Progenitor cell of endocrine pancreas (in vitro differentiated cells): ENCODE data around the gene FSTL5. TPM values are rescaled to one million over a fixed set of nuclear protein-coding genes. Genes with fewer than 3 reads are reported as not detected.

Experiments used
- DNase-seq: peaks from one replicate; pipeline ENCODE4 v3.0.0; 2021; ENCODE audit warnings: low spot score; ENCODE audit not compliant: unreplicated experiment
- H3K27ac Mint-ChIP-seq: 2 replicates; pipeline ENCODE4 v1.8.0; 2021; ENCODE audit warnings: mild to moderate bottlenecking, moderate library complexity, mixed read lengths
- H3K27me3 Mint-ChIP-seq: 2 replicates; pipeline ENCODE4 v1.8.0; 2021; ENCODE audit warnings: mixed read lengths
- H3K36me3 Mint-ChIP-seq: 2 replicates; pipeline ENCODE4 v1.8.0; 2022; ENCODE audit warnings: mixed read lengths; ENCODE audit not compliant: insufficient read depth
- H3K4me1 Mint-ChIP-seq: 2 replicates; pipeline ENCODE4 v1.8.0; 2021; ENCODE audit warnings: low read depth, mixed read lengths
- H3K4me3 Mint-ChIP-seq: 2 replicates; pipeline ENCODE4 v1.8.0; 2021; ENCODE audit warnings: low read depth, mild to moderate bottlenecking, moderate library complexity, mixed read lengths
- H3K9me3 Mint-ChIP-seq: 2 replicates; pipeline ENCODE4 v1.8.0; 2021; ENCODE audit warnings: low read depth, mixed read lengths
- total RNA-seq: library from RNA; stranded (reverse); gene quantifications from 2 replicates; pipeline ENCODE4 v1.2.1, GENCODE V29; 2021
- TF ChIP-seq, protein P1 (sequence below): fragments of 200-600 bp; sonication (generic); IDR thresholded peaks from one replicate; pipeline ENCODE4 v1.5.0; 2021; ENCODE audit warnings: antibody characterized with exemption, mild to moderate bottlenecking; ENCODE audit not compliant: unreplicated experiment

The FSTL5 gene
- total RNA-seq, 1 donor from 2014 or later = 15.5 TPM

GRCh38 chr4:161828061-161828460, 335.7 kb downstream of the FSTL5 start:
- H3K27me3 Mint-ChIP-seq = no peaks in the 10 kb centered on the region
- peaks cover 18% of the 10 kb centered on the region for H3K9me3 Mint-ChIP-seq
- no peak overlapping the region for H3K27ac Mint-ChIP-seq
- H3K4me1 Mint-ChIP-seq = no peaks in the 10 kb centered on the region
- TF ChIP-seq, protein P1, sequence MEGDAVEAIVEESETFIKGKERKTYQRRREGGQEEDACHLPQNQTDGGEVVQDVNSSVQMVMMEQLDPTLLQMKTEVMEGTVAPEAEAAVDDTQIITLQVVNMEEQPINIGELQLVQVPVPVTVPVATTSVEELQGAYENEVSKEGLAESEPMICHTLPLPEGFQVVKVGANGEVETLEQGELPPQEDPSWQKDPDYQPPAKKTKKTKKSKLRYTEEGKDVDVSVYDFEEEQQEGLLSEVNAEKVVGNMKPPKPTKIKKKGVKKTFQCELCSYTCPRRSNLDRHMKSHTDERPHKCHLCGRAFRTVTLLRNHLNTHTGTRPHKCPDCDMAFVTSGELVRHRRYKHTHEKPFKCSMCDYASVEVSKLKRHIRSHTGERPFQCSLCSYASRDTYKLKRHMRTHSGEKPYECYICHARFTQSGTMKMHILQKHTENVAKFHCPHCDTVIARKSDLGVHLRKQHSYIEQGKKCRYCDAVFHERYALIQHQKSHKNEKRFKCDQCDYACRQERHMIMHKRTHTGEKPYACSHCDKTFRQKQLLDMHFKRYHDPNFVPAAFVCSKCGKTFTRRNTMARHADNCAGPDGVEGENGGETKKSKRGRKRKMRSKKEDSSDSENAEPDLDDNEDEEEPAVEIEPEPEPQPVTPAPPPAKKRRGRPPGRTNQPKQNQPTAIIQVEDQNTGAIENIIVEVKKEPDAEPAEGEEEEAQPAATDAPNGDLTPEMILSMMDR = no peak
- DNase-seq = no peak
- no peak overlapping the region for H3K4me3 Mint-ChIP-seq
- H3K36me3 Mint-ChIP-seq = no peaks in the 10 kb centered on the region

DNA sequence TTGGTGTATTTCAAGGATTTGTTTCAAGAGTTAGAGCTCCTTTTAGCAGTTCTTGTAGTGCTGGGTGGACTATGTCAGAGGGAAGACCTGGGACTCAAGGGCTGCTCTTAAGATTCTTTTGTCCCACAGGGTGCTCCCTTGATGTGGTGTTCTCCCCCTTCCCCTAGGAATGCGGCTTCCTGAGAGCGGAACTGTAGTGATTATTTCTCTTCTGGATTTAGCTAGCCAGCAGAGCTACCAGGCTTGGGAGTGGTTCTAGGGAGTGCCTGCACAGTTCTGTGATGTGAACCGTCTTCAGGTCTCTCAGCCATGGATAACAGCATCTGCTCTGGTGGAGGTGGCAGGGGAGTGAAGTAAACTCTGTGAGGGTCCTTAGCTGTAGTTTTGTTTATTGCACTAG, 336.8 kb downstream of the FSTL5 start:
- H3K27ac Mint-ChIP-seq = no peak overlapping the region
- no peaks in the 10 kb centered on the region for H3K4me1 Mint-ChIP-seq
- H3K4me3 Mint-ChIP-seq = no peak overlapping the region
- TF ChIP-seq, protein P1 = no peak
- DNase-seq = no peak
- H3K27me3 Mint-ChIP-seq = no peaks in the 10 kb centered on the region
- peaks cover 18% of the 10 kb centered on the region for H3K9me3 Mint-ChIP-seq
- no peaks in the 10 kb centered on the region for H3K36me3 Mint-ChIP-seq

- H3K36me3 Mint-ChIP-seq = no peaks in the 10 kb centered on the region
- H3K27me3 Mint-ChIP-seq = no peaks in the 10 kb centered on the region
Measured at GRCh38 chr4:161823450-161823849, 340.4 kb downstream of the FSTL5 start.

DNA sequence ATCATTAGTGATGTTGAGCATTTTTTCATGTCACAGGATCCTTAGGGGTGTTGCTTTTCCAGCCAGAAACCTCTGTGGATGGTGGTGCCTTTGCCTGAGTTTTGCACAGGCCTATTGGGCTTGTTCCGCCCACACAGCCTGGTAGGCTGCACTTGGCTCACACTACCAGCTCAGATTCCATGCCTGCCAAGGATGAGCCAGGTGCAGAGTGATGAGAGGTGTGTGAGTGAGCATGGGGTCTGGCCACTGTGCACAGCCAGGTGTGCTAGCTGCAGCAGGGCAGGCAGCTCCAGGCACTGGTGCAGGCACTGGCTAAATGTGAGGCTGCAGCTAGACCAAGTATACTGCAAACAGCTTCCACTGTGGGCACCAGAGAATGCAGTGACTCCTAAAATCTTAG, 341.6 kb downstream of the FSTL5 start:
- DNase-seq = no peak
- H3K27me3 Mint-ChIP-seq = no peaks in the 10 kb centered on the region
- no peaks in the 10 kb centered on the region for H3K36me3 Mint-ChIP-seq
- peaks cover 18% of the 10 kb centered on the region for H3K9me3 Mint-ChIP-seq
- TF ChIP-seq, protein P1 = no peak
- no peak overlapping the region for H3K4me3 Mint-ChIP-seq
- H3K4me1 Mint-ChIP-seq = no peaks in the 10 kb centered on the region
- no peak overlapping the region for H3K27ac Mint-ChIP-seq

More at GRCh38 chr4:161823450-161823849, 340.4 kb downstream of the FSTL5 start:
- no peak for DNase-seq
- peaks cover 18% of the 10 kb centered on the region for H3K9me3 Mint-ChIP-seq
- no peak overlapping the region for H3K4me3 Mint-ChIP-seq
- H3K27ac Mint-ChIP-seq = no peak overlapping the region
- no peaks in the 10 kb centered on the region for H3K4me1 Mint-ChIP-seq
- TF ChIP-seq, protein P1 = no peak

- no peaks in the 10 kb centered on the region for H3K4me1 Mint-ChIP-seq
- no peaks in the 10 kb centered on the region for H3K27me3 Mint-ChIP-seq
- DNase-seq = no peak
- TF ChIP-seq, protein P1 = no peak
- no peaks in the 10 kb centered on the region for H3K9me3 Mint-ChIP-seq
- no peak overlapping the region for H3K4me3 Mint-ChIP-seq
- no peak overlapping the region for H3K27ac Mint-ChIP-seq
- no peaks in the 10 kb centered on the region for H3K36me3 Mint-ChIP-seq
Measured at GRCh38 chr4:161817914-161818313, 345.9 kb downstream of the FSTL5 start.
